K562 (cell line): ENCODE measurements around the gene TM7SF2. TPM values are rescaled to one million over a fixed set of nuclear protein-coding genes. Genes with fewer than 3 reads are reported as not detected.

ENCODE experiments used
- ATAC-seq: fragments of 200-7000 bp; cut with Tn5 transposase; 3 replicates; pipeline ENCODE4 v1.9.1; 2020; ENCODE audit warnings: moderate library complexity
- BruUV-seq: library from RNA; stranded (reverse); fragments of 400-500 nt; replicated peaks from 2 replicates; lab custom pipeline; 2021; lab: Mats Ljungman, UMichigan
- CTCF ChIA-PET: fragments of 300-600 bp; formaldehyde crosslinking; extraction: SDS; loops from one replicate; lab custom pipeline; 2021; ENCODE audit warnings: low intra/inter-chr PET ratio; lab: Yijun Ruan, JAX
- POLR2A ChIA-PET: fragments of 300-600, 350-650 bp; sonication (Branson Sonifier 250); formaldehyde crosslinking; extraction: SDS; loops from one replicate; lab custom pipeline; 2021; ENCODE audit warnings: antibody characterized with exemption, inconsistent platforms; lab: Yijun Ruan, JAX
- DNase-seq, 4 experiments: peaks; one replicate each; pipeline versions ENCODE4 v3.0.0 to v3.0.0-alpha.2; 2011 to 2018; ENCODE audit warnings: low spot score in 3 of 4, mixed read lengths in 3 of 4; ENCODE audit errors: extremely low read depth in 1 of 4
- FAIRE-seq: peaks from 2 replicates; lab custom pipeline; 2011; peaks lifted over from hg19 to GRCh38; lab: Jason Lieb, UNC
- H2AFZ ChIP-seq: 2 replicates; pipeline ENCODE4 v1.6.0; 2011; ENCODE audit warnings: low read depth, low read length, control low read depth, inconsistent platforms
- H3K27ac ChIP-seq: fragments of 200-600 bp; 3 replicates; pipeline ENCODE4 v1.8.0; 2011; ENCODE audit warnings: low read depth, mild to moderate bottlenecking, control low read depth, inconsistent platforms, low read length, moderate library complexity, mixed read lengths; ENCODE audit errors: extremely low read depth
- H3K27me3 ChIP-seq, 2 experiments: fragments of 300-600 bp in 1 of 2; 2 replicates in 1 of 2; 3 replicates in 1 of 2; pipeline versions ENCODE4 v1.6.0 to v1.8.0; 2011; ENCODE audit warnings: inconsistent platforms in 2 of 2, low read length in 2 of 2, mild to moderate bottlenecking in 1 of 2, mixed read lengths in 1 of 2, moderate library complexity in 1 of 2; ENCODE audit not compliant: control insufficient read depth in 2 of 2, insufficient read depth in 2 of 2
- H3K36me3 ChIP-seq: fragments of 300-600 bp; 3 replicates; pipeline ENCODE4 v1.8.0; 2011; ENCODE audit warnings: mild to moderate bottlenecking, low read length, inconsistent platforms; ENCODE audit not compliant: control insufficient read depth, insufficient read depth
- H3K4me1 ChIP-seq, 2 experiments: fragments of 200-600 bp in 1 of 2; replicated peaks in 1 of 2; 2 replicates in 1 of 2; 3 replicates in 1 of 2; pipeline versions ENCODE4 v1.5.1 to v1.8.0; 2011; ENCODE audit warnings: inconsistent platforms in 2 of 2, low read length in 2 of 2, mild to moderate bottlenecking in 1 of 2, mixed read lengths in 1 of 2, moderate library complexity in 1 of 2; ENCODE audit not compliant: control insufficient read depth in 2 of 2, insufficient read depth in 2 of 2
- H3K4me2 ChIP-seq: 2 replicates; pipeline ENCODE4 v1.6.1; 2011; ENCODE audit warnings: low read length, control low read depth, inconsistent platforms, mixed read lengths; ENCODE audit not compliant: insufficient read depth
- H3K4me3 ChIP-seq: fragments of 200-600 bp; sonication (generic), shearing (Covaris generic); 2 replicates; pipeline ENCODE4 v1.5.1; 2016; ENCODE audit warnings: control low read depth, inconsistent platforms
- H3K79me2 ChIP-seq: fragments of 200-600 bp; 3 replicates; pipeline ENCODE4 v1.8.0; 2011; ENCODE audit warnings: low read length, inconsistent platforms; ENCODE audit not compliant: control insufficient read depth, insufficient read depth
- H3K9ac ChIP-seq, 2 experiments: 2 replicates each; pipeline versions ENCODE4 v1.6.0 to v1.6.1; 2011; ENCODE audit warnings: low read depth in 2 of 2, low read length in 2 of 2, control low read depth in 1 of 2, inconsistent platforms in 1 of 2, mild to moderate bottlenecking in 1 of 2, mixed read lengths in 1 of 2; ENCODE audit not compliant: insufficient read depth in 1 of 2
- H3K9me1 ChIP-seq: one replicate; pipeline ENCODE4 v1.6.0; 2011; ENCODE audit warnings: inconsistent platforms, mild to moderate bottlenecking, low read length, moderate library complexity; ENCODE audit not compliant: control insufficient read depth, insufficient read depth
- H3K9me3 ChIP-seq: replicated peaks from 2 replicates; pipeline ENCODE4 v1.5.1; 2011; ENCODE audit warnings: low read depth, low read length, inconsistent platforms; ENCODE audit not compliant: control insufficient read depth, insufficient read depth
- H4K20me1 ChIP-seq: replicated peaks from 2 replicates; pipeline ENCODE4 v1.6.1; 2011; ENCODE audit warnings: low read length, inconsistent platforms, mixed read lengths; ENCODE audit not compliant: control insufficient read depth, insufficient read depth
- DMBX1 ChIP-seq: fragments of 250-450 bp; sonication (Bioruptor Pico); IDR thresholded peaks from 2 replicates; pipeline ENCODE4 v1.8.0; 2022; ENCODE audit warnings: inconsistent platforms, mild to moderate bottlenecking, moderate library complexity, borderline replicate concordance
- NCOR1 ChIP-seq: fragments of 450-650 bp; IDR thresholded peaks from 2 replicates; pipeline ENCODE4 v1.6.1; 2016; ENCODE audit warnings: mild to moderate bottlenecking, moderate library complexity
- NFE2L1 ChIP-seq: fragments of 450-650 bp; IDR thresholded peaks from 2 replicates; pipeline ENCODE4 v1.6.1; 2016; ENCODE audit warnings: missing genetic modification characterization, low read depth, mild to moderate bottlenecking, missing compliant biosample characterization, moderate library complexity, borderline replicate concordance
- NR4A1 ChIP-seq, 2 experiments: fragments of 250-450 bp in 1 of 2; fragments of 450-650 bp in 1 of 2; sonication (Bioruptor Pico) in 1 of 2; IDR thresholded peaks; 2 replicates each; pipeline versions ENCODE4 v1.4.0 to v1.6.1; 2016 to 2020; ENCODE audit warnings: mild to moderate bottlenecking in 2 of 2, missing compliant biosample characterization in 1 of 2, missing genetic modification characterization in 1 of 2, moderate library complexity in 1 of 2
- RBM39 ChIP-seq: fragments of 200-400 bp; formaldehyde crosslinking; optimal IDR thresholded peaks from 2 replicates; pipeline ENCODE3; 2018; ENCODE audit warnings: low read depth, low read length
- TOE1 ChIP-seq, 2 experiments: fragments of 450-650 bp in 1 of 2; sonication (generic) in 1 of 2; formaldehyde crosslinking in 1 of 2; IDR thresholded peaks; 2 replicates each; pipeline versions ENCODE4 v1.7.1 to v1.8.0; 2016 to 2022; ENCODE audit warnings: borderline replicate concordance in 2 of 2, mild to moderate bottlenecking in 2 of 2, antibody characterized with exemption in 1 of 2, inconsistent platforms in 1 of 2, low read depth in 1 of 2, missing genetic modification reagents in 1 of 2, moderate library complexity in 1 of 2
- ZFX ChIP-seq: sonication (generic); formaldehyde crosslinking; IDR thresholded peaks from 2 replicates; pipeline ENCODE4 v1.8.0; 2022; ENCODE audit warnings: mild to moderate bottlenecking, missing genetic modification reagents, moderate library complexity
- ZNF431 ChIP-seq: sonication (generic); formaldehyde crosslinking; IDR thresholded peaks from 2 replicates; pipeline ENCODE4 v1.8.0; 2022; ENCODE audit warnings: mild to moderate bottlenecking, missing genetic modification reagents
- ZNF445 ChIP-seq: fragments of 250-450 bp; sonication (Bioruptor Pico); IDR thresholded peaks from 2 replicates; pipeline ENCODE4 v1.4.0; 2020; ENCODE audit warnings: low read depth, mild to moderate bottlenecking, moderate library complexity
- ZNF584 ChIP-seq: fragments of 200-800 bp; sonication (Bioruptor generic); IDR thresholded peaks from 2 replicates; pipeline ENCODE4 v1.6.1; 2016; ENCODE audit warnings: low read depth, mild to moderate bottlenecking, missing genetic modification characterization, missing compliant biosample characterization
- ZNF699 ChIP-seq: fragments of 250-450 bp; sonication (Bioruptor Pico); IDR thresholded peaks from 2 replicates; pipeline ENCODE4 v1.8.0; 2021; ENCODE audit warnings: mild to moderate bottlenecking, moderate library complexity; ENCODE audit not compliant: insufficient replicate concordance
- WGBS: fragments of 100-300 bp; shearing (Covaris generic); methylation state at CpG from one replicate; pipeline ENCODE4 v1.1.6; 2016; ENCODE audit warnings: low coverage, mixed read lengths; ENCODE audit not compliant: insufficient coverage; ENCODE audit errors: missing lambda C conversion rate; 5-methylcytosine and 5-hydroxymethylcytosine counted together
- in situ Hi-C: fragments of 300-500 bp; cut with MboI; formaldehyde crosslinking; loops from 4 replicates; pipeline ENCODE4 v1.15.0; 2018; ENCODE audit warnings: inconsistent platforms, mixed read lengths
- intact Hi-C: fragments of 100-400 bp; cut with micrococcal nuclease; formaldehyde crosslinking; loops from 2 replicates; pipeline ENCODE4 v1.14.2; 2022
- polyA plus RNA-seq, 8 experiments: library from polyadenylated mRNA; depleted of rRNA in 4 of 8; stranded (reverse) in 5 of 8; unstranded in 3 of 8; fragments of >200 nt; fragmentation: Nextera tagmentation in 2 of 8; fragmentation: Illumina TruSeq in 1 of 8; extraction: Ambion mirVana in 2 of 8; extraction: Trizol in 1 of 8; gene quantifications; 2 replicates each; pipeline versions ENCODE4 v1.2.1 to v1.2.3, GENCODE V29; 2011 to 2014; ENCODE audit warnings: inconsistent platforms in 1 of 8, missing spikeins in 1 of 8
- total RNA-seq, 7 experiments: library from RNA; depleted of rRNA in 6 of 7; stranded (reverse); fragments of >200 nt in 6 of 7; fragmentation: Illumina TruSeq in 2 of 7; extraction: Trizol in 2 of 7; gene quantifications; 2 replicates each; pipeline versions ENCODE4 v1.2.1 to v1.2.3, GENCODE V29; 2011 to 2021; ENCODE audit warnings: low replicate concordance in 1 of 7
- TF ChIP-seq, protein P1 (sequence below): fragments of 250-450 bp; sonication (Bioruptor Pico); IDR thresholded peaks from 2 replicates; pipeline ENCODE4 v1.4.0; 2020; ENCODE audit warnings: borderline replicate concordance

TM7SF2 gene
- total and polyA plus RNA-seq, 9 of the 15 experiments (the other 6 are each of a cell fraction or from before 2014, with no cell fraction given): 1.2 to 22.0 (median 14.3) TPM

DNA sequence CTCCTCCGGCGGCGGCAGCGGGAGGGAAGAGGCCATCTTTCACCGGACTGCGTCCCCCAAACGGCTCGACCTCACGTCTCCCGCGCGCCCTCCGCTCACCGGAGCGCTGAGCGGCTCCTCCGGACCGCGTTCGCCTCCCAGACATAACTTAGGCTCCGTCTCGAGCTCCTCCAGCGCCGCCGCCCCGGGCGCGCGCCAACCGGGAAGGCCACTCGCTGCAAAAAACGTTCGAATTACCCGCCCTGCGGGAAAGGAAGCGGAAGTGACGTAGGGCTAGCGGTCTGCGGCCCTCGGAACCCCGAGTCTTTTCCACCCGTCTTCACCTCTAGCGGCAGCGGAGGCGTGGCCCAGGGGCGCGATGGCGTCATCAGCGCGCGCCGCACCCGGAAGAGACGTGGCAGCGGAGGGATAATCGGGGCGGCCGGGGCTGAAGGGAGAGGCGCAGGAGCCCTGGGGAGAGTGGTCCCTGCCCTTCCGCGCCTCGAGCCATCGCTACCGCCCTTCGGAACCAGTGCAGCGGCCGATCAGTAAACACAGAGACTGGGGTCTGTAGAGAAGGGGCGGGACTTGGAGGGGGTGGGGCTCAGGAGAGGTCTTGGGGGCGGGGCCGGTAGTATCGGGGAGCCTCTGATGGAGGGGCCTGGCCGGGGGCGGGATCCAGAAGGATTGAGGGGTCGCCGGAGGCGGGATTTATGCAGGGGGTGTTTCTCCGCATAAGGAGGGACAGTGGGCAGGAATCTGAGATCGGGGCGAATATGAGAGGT is 27.7 kb upstream of the TM7SF2 start, which contains the start of the genes CDCA5 and ZFPL1:
CDCA5 (minus strand) TSS at position 207 of the 764 bp plus-strand sequence; CDS start at position 145, 62 bp downstream.
ZFPL1 (plus strand) TSS at position 389 of the 764 bp plus-strand sequence. CDS start 477 bp downstream, outside the sequence.
- H3K4me3 ChIP-seq: peak within 1 kb of the TSS; percentile 81
- FAIRE-seq: peak; percentile 96
- no peaks in the 10 kb centered on the region; a peak in 1 of 5 replicates for H3K27me3 ChIP-seq
- H2AFZ ChIP-seq: peak within 1 kb of the TSS; percentile 89
- peaks cover 82% of the 10 kb centered on the region for H3K36me3 ChIP-seq
- peak within 1 kb of the TSS; percentile 98 for H3K4me2 ChIP-seq
- peak; percentile 97 to 98 (median 97) for DNase-seq
- peak within 1 kb of the TSS; percentile 96 for H3K9ac ChIP-seq
- ChIA-PET CTCF (interaction anchor here (1.4 kb wide), 1 partner anchor 71 kb away, joined by 3 read pairs; no protein-coding TSS in a partner anchor), POLR2A (interaction anchor here (0.7 to 1.8 kb wide), 5 partner anchors 8 to 58 kb away, joined by 3 to 7 read pairs (median 4); partner anchors contain the start of gene SNX15)
- peak; percentile 93 for ATAC-seq
- whole genome bisulfite sequencing: under 1% methylated on average over 62 of the region's 79 CpGs
- peak within 1 kb of the TSS; percentile 90 for H3K27ac ChIP-seq
- BruUV-seq: no TSS peak
- H3K79me2 ChIP-seq: peaks cover 58% of the 10 kb centered on the region
- H4K20me1 ChIP-seq: no peaks in the 10 kb centered on the region; the same call in 1 of the 2 replicates
- in situ Hi-C loops: no loop called here
- H3K9me1 ChIP-seq: no peaks in the 10 kb centered on the region
- no peaks in the 10 kb centered on the region for H3K9me3 ChIP-seq
- peaks cover 20 to 22% of the 10 kb centered on the region in 2 experiments for H3K4me1 ChIP-seq
- intact Hi-C loops: loop anchor here (5.0 kb wide), 1 partner anchor 57 kb away; the partner anchor contains the start of gene SNX15
- TF ChIP-seq ZNF584 (CRISPR knock-in tag): no peak
- no peak for TF ChIP-seq RBM39
- no peak for TF ChIP-seq ZNF445 (CRISPR knock-in tag)
- TF ChIP-seq ZNF431 (CRISPR knock-in tag): no peak
- no peak; the same call in 1 of the 2 replicates for TF ChIP-seq NCOR1
- TF ChIP-seq DMBX1 (CRISPR knock-in tag): no peak
- TF ChIP-seq, protein P1, sequence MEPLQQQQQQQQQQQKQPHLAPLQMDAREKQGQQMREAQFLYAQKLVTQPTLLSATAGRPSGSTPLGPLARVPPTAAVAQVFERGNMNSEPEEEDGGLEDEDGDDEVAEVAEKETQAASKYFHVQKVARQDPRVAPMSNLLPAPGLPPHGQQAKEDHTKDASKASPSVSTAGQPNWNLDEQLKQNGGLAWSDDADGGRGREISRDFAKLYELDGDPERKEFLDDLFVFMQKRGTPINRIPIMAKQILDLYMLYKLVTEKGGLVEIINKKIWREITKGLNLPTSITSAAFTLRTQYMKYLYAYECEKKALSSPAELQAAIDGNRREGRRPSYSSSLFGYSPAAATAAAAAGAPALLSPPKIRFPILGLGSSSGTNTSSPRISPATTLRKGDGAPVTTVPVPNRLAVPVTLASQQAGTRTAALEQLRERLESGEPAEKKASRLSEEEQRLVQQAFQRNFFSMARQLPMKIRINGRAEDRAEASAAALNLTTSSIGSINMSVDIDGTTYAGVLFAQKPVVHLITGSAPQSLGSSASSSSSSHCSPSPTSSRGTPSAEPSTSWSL (CRISPR knock-in tag): no peak
- no peak for TF ChIP-seq NFE2L1 (tag)
- TF ChIP-seq TOE1 (IDR thresholded peaks at IDR 0.05; ENCODE audit: borderline replicate concordance): no peak
- no peak for TF ChIP-seq TOE1 (CRISPR knock-in tag; IDR thresholded peaks at IDR 0.05; ENCODE audit: borderline replicate concordance, low read depth)
- TF ChIP-seq ZFX (CRISPR knock-in tag): peak; percentile 83
- TF ChIP-seq NR4A1 (CRISPR knock-in tag; IDR thresholded peaks at IDR 0.05): no peak
- no peak for TF ChIP-seq NR4A1 (tag; IDR thresholded peaks at IDR 0.05)
- TF ChIP-seq ZNF699 (CRISPR knock-in tag): no peak
